Neural progenitor cell (in vitro differentiated cells): Measurements from ENCODE around the gene SCMH1. TPM values are rescaled to one million over a fixed set of nuclear protein-coding genes. Genes with fewer than 3 reads are reported as not detected.

ENCODE experiments used
- DNase-seq: peaks from one replicate; pipeline ENCODE4 v3.0.0-alpha.2; 2016; ENCODE audit warnings: low spot score
- H2AFZ ChIP-seq: fragments of 200-600 bp; sonication (generic); replicated peaks from 2 replicates; pipeline ENCODE4 v1.6.1; 2016; ENCODE audit warnings: antibody characterized with exemption
- H3F3A ChIP-seq: fragments of 200-600 bp; sonication (generic); 2 replicates; pipeline ENCODE4 v1.6.1; 2016; ENCODE audit warnings: antibody characterized with exemption, low read depth
- H3K27ac ChIP-seq: fragments of 200-600 bp; sonication (generic); 2 replicates; pipeline ENCODE4 v1.5.1; 2016; ENCODE audit warnings: mild to moderate bottlenecking
- H3K27me3 ChIP-seq: fragments of 200-600 bp; sonication (generic); 2 replicates; pipeline ENCODE4 v1.6.1; 2016; ENCODE audit warnings: mild to moderate bottlenecking, moderate library complexity
- H3K36me3 ChIP-seq: fragments of 200-600 bp; sonication (generic); 2 replicates; pipeline ENCODE4 v1.5.1; 2016
- H3K4me1 ChIP-seq: fragments of 200-600 bp; sonication (generic); 2 replicates; pipeline ENCODE4 v1.6.1; 2016; ENCODE audit warnings: mixed run types
- H3K4me2 ChIP-seq: fragments of 200-600 bp; sonication (generic); 2 replicates; pipeline ENCODE4 v1.6.1; 2016
- H3K4me3 ChIP-seq: fragments of 200-600 bp; sonication (generic); 2 replicates; pipeline ENCODE4 v1.5.1; 2016
- H3K79me2 ChIP-seq: fragments of 200-600 bp; sonication (generic); 2 replicates; pipeline ENCODE4 v1.6.1; 2016; ENCODE audit warnings: low read depth
- H3K9ac ChIP-seq: fragments of 200-600 bp; sonication (generic); 2 replicates; pipeline ENCODE4 v1.6.1; 2016
- H3K9me3 ChIP-seq: fragments of 200-600 bp; sonication (generic); 2 replicates; pipeline ENCODE4 v1.5.1; 2016; ENCODE audit warnings: low read depth
- H4K20me1 ChIP-seq: fragments of 200-600 bp; sonication (generic); 2 replicates; pipeline ENCODE4 v1.6.1; 2016; ENCODE audit warnings: low read depth
- H3K27ac Mint-ChIP-seq: 3 replicates; pipeline ENCODE4 v1.8.0; 2021; ENCODE audit warnings: mixed read lengths
- H3K27me3 Mint-ChIP-seq: 2 replicates; pipeline ENCODE4 v1.8.0; 2022; ENCODE audit warnings: low read depth, mild to moderate bottlenecking, inconsistent platforms, moderate library complexity, mixed read lengths; ENCODE audit not compliant: insufficient read depth
- H3K36me3 Mint-ChIP-seq: 3 replicates; pipeline ENCODE4 v1.8.0; 2021; ENCODE audit warnings: mixed read lengths
- H3K4me1 Mint-ChIP-seq: 3 replicates; pipeline ENCODE4 v1.8.0; 2021; ENCODE audit warnings: mixed read lengths
- H3K4me3 Mint-ChIP-seq: 3 replicates; pipeline ENCODE4 v1.8.0; 2021; ENCODE audit warnings: mild to moderate bottlenecking, moderate library complexity, mixed read lengths
- H3K9me3 Mint-ChIP-seq: 3 replicates; pipeline ENCODE4 v1.8.0; 2020; ENCODE audit warnings: mixed read lengths
- CTCF ChIP-seq: fragments of 200-600 bp; sonication (generic); IDR thresholded peaks from 2 replicates; pipeline ENCODE4 v1.5.1; 2017; ENCODE audit warnings: antibody characterized with exemption, mild to moderate bottlenecking
- EZH2 ChIP-seq: fragments of 200-600 bp; sonication (generic); IDR thresholded peaks from 2 replicates; pipeline ENCODE4 v1.6.1; 2017; ENCODE audit warnings: antibody characterized with exemption, mild to moderate bottlenecking, moderate library complexity
- EZH2phosphoT487 ChIP-seq: fragments of 200-600 bp; sonication (generic); IDR thresholded peaks from 2 replicates; pipeline ENCODE4 v1.6.1; 2017; ENCODE audit warnings: antibody characterized with exemption
- total RNA-seq: library from RNA; depleted of rRNA; stranded (reverse); fragments of >200 nt; gene quantifications from 2 replicates; pipeline ENCODE4 v1.2.3, GENCODE V29; 2015; ENCODE audit warnings: low replicate concordance

Gene SCMH1
- total RNA-seq, 1 donor from 2014 or later: 16.1 TPM

- Histone ChIP-seq H3K4me2 (peak overlapping the region; percentile 59), H3K36me3 (no peaks in the 10 kb centered on the region), H3K9ac (no peak overlapping the region), H3K27ac (no peak overlapping the region), H3K79me2 (no peaks in the 10 kb centered on the region), H2AFZ (no peak overlapping the region), H3K4me1 (peaks cover 18% of the 10 kb centered on the region), H3F3A (no peaks in the 10 kb centered on the region), H3K4me3 (no peak overlapping the region), H4K20me1 (no peaks in the 10 kb centered on the region), H3K9me3 (no peaks in the 10 kb centered on the region), H3K27me3 (no peaks in the 10 kb centered on the region)
- peaks cover 27% of the 10 kb centered on the region for H3K4me1 Mint-ChIP-seq
- H3K4me3 Mint-ChIP-seq: no peak overlapping the region
- H3K9me3 Mint-ChIP-seq: no peaks in the 10 kb centered on the region
- H3K36me3 Mint-ChIP-seq: no peaks in the 10 kb centered on the region
- no peak for DNase-seq
- H3K27ac Mint-ChIP-seq: no peak overlapping the region
- TF ChIP-seq EZH2phosphoT487 (no peak), CTCF (no peak), EZH2 (no peak)
- peaks cover 10% of the 10 kb centered on the region for H3K27me3 Mint-ChIP-seq
Observed at GRCh38 chr1:41286992-41287391, 44.9 kb upstream of the SCMH1 start.

GRCh38 chr1:41286486-41286885, 44.4 kb upstream of the SCMH1 start:
- H3K27me3 Mint-ChIP-seq: peaks cover 10% of the 10 kb centered on the region
- H3K4me1 Mint-ChIP-seq: peaks cover 27% of the 10 kb centered on the region
- Histone ChIP-seq H3K79me2 (no peaks in the 10 kb centered on the region), H2AFZ (no peak overlapping the region), H3K4me2 (peak overlapping the region; percentile 59), H3K27ac (no peak overlapping the region), H4K20me1 (no peaks in the 10 kb centered on the region), H3K9ac (no peak overlapping the region), H3K27me3 (no peaks in the 10 kb centered on the region), H3F3A (no peaks in the 10 kb centered on the region), H3K4me1 (peaks cover 18% of the 10 kb centered on the region), H3K4me3 (no peak overlapping the region), H3K36me3 (no peaks in the 10 kb centered on the region), H3K9me3 (no peaks in the 10 kb centered on the region)
- DNase-seq: peak; percentile 90
- H3K4me3 Mint-ChIP-seq: no peak overlapping the region
- no peaks in the 10 kb centered on the region for H3K9me3 Mint-ChIP-seq
- no peak overlapping the region for H3K27ac Mint-ChIP-seq
- H3K36me3 Mint-ChIP-seq: no peaks in the 10 kb centered on the region
- TF ChIP-seq CTCF: no peak
- no peak for TF ChIP-seq EZH2
- TF ChIP-seq EZH2phosphoT487: no peak

GRCh38 chr1:41285818-41286217, 43.7 kb upstream of the SCMH1 start:
- no peaks in the 10 kb centered on the region for H3K9me3 Mint-ChIP-seq
- Histone ChIP-seq H3K4me3 (no peak overlapping the region), H3K27ac (no peak overlapping the region), H4K20me1 (no peaks in the 10 kb centered on the region), H3K9ac (no peak overlapping the region), H3K27me3 (no peaks in the 10 kb centered on the region), H2AFZ (no peak overlapping the region), H3K4me2 (peak overlapping the region; percentile 59), H3F3A (no peaks in the 10 kb centered on the region), H3K79me2 (no peaks in the 10 kb centered on the region), H3K9me3 (no peaks in the 10 kb centered on the region), H3K36me3 (no peaks in the 10 kb centered on the region), H3K4me1 (peaks cover 18% of the 10 kb centered on the region)
- H3K4me1 Mint-ChIP-seq: peaks cover 27% of the 10 kb centered on the region
- no peak overlapping the region for H3K27ac Mint-ChIP-seq
- TF ChIP-seq CTCF: no peak
- TF ChIP-seq EZH2phosphoT487: no peak
- TF ChIP-seq EZH2: no peak
- H3K36me3 Mint-ChIP-seq: no peaks in the 10 kb centered on the region
- H3K27me3 Mint-ChIP-seq: peaks cover 13% of the 10 kb centered on the region
- no peak for DNase-seq
- no peak overlapping the region for H3K4me3 Mint-ChIP-seq
